GM12892 (cell line): ENCODE results near the gene MAP2K5.

ENCODE experiments used
- POLR2A ChIP-seq: IDR thresholded peaks from 2 replicates; pipeline ENCODE4 v1.6.1; 2011; ENCODE audit warnings: low read depth, low read length, control low read depth
- POLR2AphosphoS5 ChIP-seq: IDR thresholded peaks from 2 replicates; pipeline ENCODE4 v1.6.1; 2011; ENCODE audit warnings: low read depth, low read length, control low read depth
- TAF1 ChIP-seq: IDR thresholded peaks from 2 replicates; pipeline ENCODE4 v1.6.1; 2011; ENCODE audit warnings: low read depth, mild to moderate bottlenecking, control low read depth, low read length, borderline replicate concordance

- TF ChIP-seq POLR2A (no peak), POLR2AphosphoS5 (no peak), TAF1 (no peak)
These were observed 176.9 kb downstream of the MAP2K5 start for GRCh38 chr15:67719330-67719959.
